Mesenchymal stem cell (in vitro differentiated cells and primary cell): ENCODE results near the gene TBC1D19.
"Not testable (repeated sequence)": the region's sequence is repeated elsewhere in the genome, so short reads cannot be mapped to it uniquely, and the experiment has no call there.

Source experiments
- DNase-seq: peaks from one replicate; pipeline ENCODE4 v3.0.0-alpha.2; 2013
- H2AFZ ChIP-seq: one replicate; pipeline ENCODE4 v1.6.1; 2013; ENCODE audit warnings: low read depth, mild to moderate bottlenecking, control low read depth, inconsistent platforms, low read length, moderate library complexity
- H2AK5ac ChIP-seq: 2 replicates; pipeline ENCODE4 v1.6.1; 2013; ENCODE audit warnings: low read length, moderate library complexity, mild to moderate bottlenecking, inconsistent platforms; ENCODE audit not compliant: severe bottlenecking
- H2BK120ac ChIP-seq: one replicate; pipeline ENCODE4 v1.6.1; 2013; ENCODE audit warnings: low read depth, mild to moderate bottlenecking, inconsistent platforms, low read length, moderate library complexity
- H2BK12ac ChIP-seq, 2 experiments: one replicate each; pipeline ENCODE4 v1.6.1; 2013; ENCODE audit warnings: inconsistent platforms in 2 of 2, low read length in 2 of 2, mild to moderate bottlenecking in 2 of 2, moderate library complexity in 2 of 2, control low read depth in 1 of 2
- H2BK15ac ChIP-seq: one replicate; pipeline ENCODE4 v1.6.1; 2013; ENCODE audit warnings: mild to moderate bottlenecking, low read depth, inconsistent platforms; ENCODE audit not compliant: poor library complexity, severe bottlenecking
- H2BK5ac ChIP-seq: 2 replicates; pipeline ENCODE4 v1.6.1; 2013; ENCODE audit warnings: low read depth, mild to moderate bottlenecking, low read length, control low read depth, inconsistent platforms; ENCODE audit not compliant: poor library complexity, severe bottlenecking
- H3K14ac ChIP-seq, 2 experiments: one replicate each; pipeline ENCODE4 v1.6.1; 2013; ENCODE audit warnings: inconsistent platforms in 2 of 2, low read length in 2 of 2, control low read depth in 1 of 2, mild to moderate bottlenecking in 1 of 2, moderate library complexity in 1 of 2
- H3K18ac ChIP-seq, 2 experiments: one replicate each; pipeline ENCODE4 v1.6.1; 2013; ENCODE audit warnings: inconsistent platforms in 2 of 2, low read length in 2 of 2, control low read depth in 1 of 2, low read depth in 1 of 2, mild to moderate bottlenecking in 1 of 2
- H3K23ac ChIP-seq, 2 experiments: one replicate each; pipeline ENCODE4 v1.6.1; 2013; ENCODE audit warnings: inconsistent platforms in 2 of 2, low read length in 2 of 2, mild to moderate bottlenecking in 2 of 2, moderate library complexity in 2 of 2, control low read depth in 1 of 2
- H3K27ac ChIP-seq: 2 replicates; pipeline ENCODE4 v1.5.1; 2013; ENCODE audit warnings: mild to moderate bottlenecking, moderate library complexity, low read length, control low read depth, inconsistent platforms; ENCODE audit not compliant: poor library complexity, severe bottlenecking
- H3K27me3 ChIP-seq, 2 experiments: 2 replicates each; pipeline versions ENCODE4 v1.6.1 to v1.7.0; 2013; ENCODE audit warnings: low read length in 2 of 2, mild to moderate bottlenecking in 2 of 2, moderate library complexity in 2 of 2, control low read depth in 1 of 2, inconsistent platforms in 1 of 2; ENCODE audit not compliant: control insufficient read depth in 1 of 2, insufficient read depth in 1 of 2
- H3K36me3 ChIP-seq, 2 experiments: 2 replicates each; pipeline versions ENCODE4 v1.6.1 to v1.7.0; 2013; ENCODE audit warnings: low read length in 2 of 2, control low read depth in 1 of 2, inconsistent platforms in 1 of 2, low read depth in 1 of 2, mild to moderate bottlenecking in 1 of 2; ENCODE audit not compliant: insufficient read depth in 2 of 2, control insufficient read depth in 1 of 2
- H3K4ac ChIP-seq, 2 experiments: one replicate each; pipeline ENCODE4 v1.6.1; 2013; ENCODE audit warnings: inconsistent platforms in 2 of 2, low read length in 2 of 2, mild to moderate bottlenecking in 2 of 2, moderate library complexity in 2 of 2, control low read depth in 1 of 2, low read depth in 1 of 2
- H3K4me1 ChIP-seq: 2 replicates; pipeline ENCODE4 v1.6.1; 2013; ENCODE audit warnings: low read depth, low read length, control low read depth; ENCODE audit not compliant: control insufficient read depth, insufficient read depth
- H3K4me2 ChIP-seq: 2 replicates; pipeline ENCODE4 v1.6.1; 2013; ENCODE audit warnings: low read length, mild to moderate bottlenecking, inconsistent platforms; ENCODE audit not compliant: poor library complexity, severe bottlenecking
- H3K4me3 ChIP-seq, 2 experiments: 2 replicates each; pipeline versions ENCODE4 v1.5.1 to v1.7.0; 2013; ENCODE audit warnings: low read length in 2 of 2, mild to moderate bottlenecking in 2 of 2, control low read depth in 1 of 2, low read depth in 1 of 2; ENCODE audit not compliant: insufficient read depth in 1 of 2
- H3K79me1 ChIP-seq: replicated peaks from 2 replicates; pipeline ENCODE4 v1.6.1; 2013; ENCODE audit warnings: mild to moderate bottlenecking, control low read depth, low read length, inconsistent platforms; ENCODE audit not compliant: poor library complexity, severe bottlenecking
- H3K9ac ChIP-seq: 2 replicates; pipeline ENCODE4 v1.7.0; 2013; ENCODE audit warnings: mild to moderate bottlenecking, low read length, moderate library complexity
- H3K9me3 ChIP-seq: 2 replicates; pipeline ENCODE4 v1.7.0; 2013; ENCODE audit warnings: mild to moderate bottlenecking, low read length; ENCODE audit not compliant: control insufficient read depth
- H4K8ac ChIP-seq: one replicate; pipeline ENCODE4 v1.6.1; 2013; ENCODE audit warnings: inconsistent platforms, mild to moderate bottlenecking, low read length, moderate library complexity
- H4K91ac ChIP-seq: one replicate; pipeline ENCODE4 v1.6.1; 2013; ENCODE audit warnings: mild to moderate bottlenecking, low read length, inconsistent platforms
- WGBS: methylation state at CpG from one replicate; pipeline ENCODE4 v1.1.7; 2013; ENCODE audit warnings: mixed read lengths; 5-methylcytosine and 5-hydroxymethylcytosine counted together

Gene TBC1D19

DNA sequence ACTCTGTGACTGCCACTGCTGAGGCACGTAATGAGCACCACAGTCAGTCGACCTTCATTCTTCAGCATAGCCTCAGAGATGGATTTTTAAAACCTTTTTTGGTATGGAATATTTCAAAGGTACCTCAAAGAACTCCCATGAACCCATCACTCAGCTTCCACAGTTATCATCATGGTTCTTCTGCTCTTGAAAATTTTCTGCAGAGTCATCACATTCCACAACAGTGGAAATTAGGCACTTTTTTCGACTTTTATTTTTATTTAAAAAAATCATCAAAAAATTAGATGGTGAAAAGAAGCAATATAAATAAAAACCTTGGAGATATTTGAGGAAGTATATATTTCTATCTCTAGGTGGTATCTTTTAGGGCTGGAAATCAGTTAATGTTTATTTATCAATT, 37.5 kb downstream of the TBC1D19 start:
- H3K4me1 ChIP-seq = no peaks in the 10 kb centered on the region

DNA sequence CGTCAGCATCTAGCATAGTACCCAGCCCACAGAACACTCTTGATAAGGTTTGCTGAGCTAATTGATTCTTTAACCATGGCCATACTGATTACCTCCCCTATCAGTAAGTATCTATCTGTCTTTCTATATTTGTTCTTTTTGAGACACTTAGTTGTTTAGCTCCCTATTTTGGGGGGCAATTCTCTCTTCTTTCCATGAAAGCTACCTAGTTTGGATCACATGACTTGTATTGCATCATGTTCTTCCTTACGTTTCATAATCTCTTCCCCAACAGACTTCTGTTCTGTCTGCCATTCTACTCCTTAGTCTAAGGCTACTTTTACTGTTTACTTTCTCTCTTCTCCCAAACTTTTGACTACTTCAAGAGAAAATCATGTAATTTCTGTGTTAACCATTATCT, 39.0 kb downstream of the TBC1D19 start:
- Histone ChIP-seq H4K8ac (no peak overlapping the region), H4K91ac (no peak overlapping the region), H3K79me1 (peaks cover 12% of the 10 kb centered on the region)

More for the DNA sequence above, 37.5 kb downstream of the TBC1D19 start:
- Histone ChIP-seq H3K9me3 (no peaks in the 10 kb centered on the region), H3K27ac (no peak overlapping the region), H2BK15ac (no peak overlapping the region), H3K27me3 (no peaks in the 10 kb centered on the region), H4K8ac (no peak overlapping the region), H2BK120ac (no peak overlapping the region), H3K79me1 (peaks cover 15% of the 10 kb centered on the region), H3K23ac (no peak overlapping the region), H3K4ac (no peak overlapping the region), H3K4me2 (no peak overlapping the region), H3K36me3 (peaks cover 0 to 54% of the 10 kb centered on the region in 2 experiments), H2BK5ac (no peak overlapping the region), H2BK12ac (no peak overlapping the region), H3K18ac (no peak overlapping the region), H3K4me3 (no peak overlapping the region), H2AK5ac (peak overlapping the region; percentile 47), H4K91ac (no peak overlapping the region), H3K14ac (no peak overlapping the region), H3K9ac (no peak overlapping the region), H2AFZ (no peak overlapping the region)
- 90% methylated on average over 2 of the region's 3 CpGs for WGBS
- DNase-seq = no peak

DNA sequence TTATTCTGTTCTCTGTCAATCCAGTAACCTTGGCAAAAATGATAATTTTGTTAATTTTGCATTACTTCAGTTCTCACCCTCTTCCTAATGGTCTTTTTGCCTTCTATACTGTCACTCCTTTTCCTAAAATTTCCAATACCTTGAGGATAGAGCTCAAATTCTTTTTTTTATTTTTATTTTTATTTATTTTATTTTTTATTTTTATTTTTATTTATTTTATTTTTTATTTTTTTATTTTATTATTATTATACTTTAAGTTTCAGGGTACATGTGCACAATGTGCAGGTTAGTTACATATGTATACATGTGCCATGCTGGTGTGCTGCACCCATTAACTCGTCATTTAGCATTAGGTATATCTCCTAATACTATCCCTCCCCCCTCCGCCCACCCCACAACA, 42.8 kb downstream of the TBC1D19 start:
- H3K4ac ChIP-seq, H4K91ac ChIP-seq, H3K14ac ChIP-seq, H2AFZ ChIP-seq, H2BK12ac ChIP-seq, H3K9me3 ChIP-seq, H4K8ac ChIP-seq, H3K27me3 ChIP-seq, H3K18ac ChIP-seq, H3K23ac ChIP-seq, H3K9ac ChIP-seq, H2BK120ac ChIP-seq, H3K27ac ChIP-seq, H3K4me3 ChIP-seq, H2AK5ac ChIP-seq, H2BK15ac ChIP-seq, DNase-seq, H3K4me2 ChIP-seq, H2BK5ac ChIP-seq, H3K4me1 ChIP-seq: not testable (repeated sequence)
- H3K79me1 ChIP-seq = peaks cover 15% of the 10 kb centered on the region
- WGBS = no CpG with 5 or more reads among the region's 2 CpGs
- peaks cover 0 to 30% of the 10 kb centered on the region in 2 experiments for H3K36me3 ChIP-seq

More for the DNA sequence above, 39.0 kb downstream of the TBC1D19 start:
- Histone ChIP-seq H3K27ac (no peak overlapping the region), H3K4me3 (no peak overlapping the region), H3K4me1 (no peaks in the 10 kb centered on the region), H2BK5ac (no peak overlapping the region), H2AFZ (no peak overlapping the region), H3K36me3 (peaks cover 0 to 38% of the 10 kb centered on the region in 2 experiments), H3K9me3 (no peaks in the 10 kb centered on the region), H3K18ac (no peak overlapping the region), H2BK12ac (no peak overlapping the region), H2AK5ac (no peak overlapping the region), H3K14ac (no peak overlapping the region), H3K9ac (no peak overlapping the region), H3K23ac (no peak overlapping the region), H2BK120ac (no peak overlapping the region), H3K4me2 (no peak overlapping the region), H3K27me3 (no peaks in the 10 kb centered on the region), H2BK15ac (no peak overlapping the region), H3K4ac (no peak overlapping the region)
- WGBS = 80% methylated on average over 2 of the region's 2 CpGs
- DNase-seq = peak; percentile 9

DNA sequence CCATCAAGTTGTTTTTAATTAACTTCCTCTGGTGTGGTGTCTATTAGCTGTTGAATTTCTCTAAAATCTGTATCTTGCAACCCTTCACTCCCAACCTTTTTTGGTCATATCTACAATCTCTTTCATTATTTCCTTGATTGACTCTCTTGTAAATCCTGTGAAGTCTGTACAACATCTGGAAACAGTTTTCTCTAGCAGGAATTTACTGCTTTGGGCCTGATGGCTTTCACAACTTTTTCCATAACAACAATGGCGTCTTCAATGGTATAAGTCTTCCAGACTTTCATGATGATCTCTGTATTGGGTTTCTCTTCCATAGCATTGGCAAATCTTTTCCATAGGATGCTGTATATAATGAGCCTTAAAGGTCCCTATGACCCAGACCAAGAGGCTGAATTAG, 49.0 kb downstream of the TBC1D19 start:
- Histone ChIP-seq H3K27me3 (no peaks in the 10 kb centered on the region), H2BK15ac (no peak overlapping the region), H3K9ac (no peak overlapping the region), H3K14ac (no peak overlapping the region), H3K4ac (no peak overlapping the region), H2AK5ac (no peak overlapping the region), H4K8ac (no peak overlapping the region), H2BK12ac (no peak overlapping the region), H2BK5ac (no peak overlapping the region), H2BK120ac (no peak overlapping the region), H3K27ac (no peak overlapping the region), H3K9me3 (no peaks in the 10 kb centered on the region), H3K4me2 (no peak overlapping the region), H3K4me3 (no peak overlapping the region), H2AFZ (no peak overlapping the region), H3K79me1 (peaks cover 10% of the 10 kb centered on the region), H3K23ac (no peak overlapping the region), H4K91ac (no peak overlapping the region), H3K36me3 (peaks cover 0 to 35% of the 10 kb centered on the region in 2 experiments), H3K4me1 (no peaks in the 10 kb centered on the region), H3K18ac (no peak overlapping the region)
- DNase-seq = no peak
- WGBS = no CpG with 5 or more reads among the region's 1 CpG
